Neural progenitor cell (in vitro differentiated cells): Measurements from ENCODE around the gene BRPF3.

Experiments
- CTCF ChIP-seq: fragments of 200-600 bp; sonication (generic); IDR thresholded peaks from 2 replicates; pipeline ENCODE4 v1.5.1; 2017; ENCODE audit warnings: antibody characterized with exemption, mild to moderate bottlenecking
- EZH2 ChIP-seq: fragments of 200-600 bp; sonication (generic); IDR thresholded peaks from 2 replicates; pipeline ENCODE4 v1.6.1; 2017; ENCODE audit warnings: antibody characterized with exemption, mild to moderate bottlenecking, moderate library complexity
- EZH2phosphoT487 ChIP-seq: fragments of 200-600 bp; sonication (generic); IDR thresholded peaks from 2 replicates; pipeline ENCODE4 v1.6.1; 2017; ENCODE audit warnings: antibody characterized with exemption

GRCh38 chr6:36263390-36264000 lies 67.0 kb downstream of the BRPF3 start:
- TF ChIP-seq CTCF, result no peak
- TF ChIP-seq EZH2, result no peak
- no peak for TF ChIP-seq EZH2phosphoT487
